Renal cortical epithelial cell (primary cell): ENCODE measurements around the gene TPCN1. TPM values are rescaled to one million over a fixed set of nuclear protein-coding genes. Genes with fewer than 3 reads are reported as not detected.

Experiments
- DNase-seq: peaks from one replicate; pipeline ENCODE4 v3.0.0-alpha.2; 2011; ENCODE audit warnings: low read depth
- total RNA-seq: library from RNA; depleted of rRNA; stranded (reverse); fragments of >200 nt; gene quantifications from 2 replicates; pipeline ENCODE4 v1.2.3, GENCODE V29; 2014

Gene TPCN1
- total RNA-seq, 1 donor from 2014 or later = 48.6 TPM

DNA sequence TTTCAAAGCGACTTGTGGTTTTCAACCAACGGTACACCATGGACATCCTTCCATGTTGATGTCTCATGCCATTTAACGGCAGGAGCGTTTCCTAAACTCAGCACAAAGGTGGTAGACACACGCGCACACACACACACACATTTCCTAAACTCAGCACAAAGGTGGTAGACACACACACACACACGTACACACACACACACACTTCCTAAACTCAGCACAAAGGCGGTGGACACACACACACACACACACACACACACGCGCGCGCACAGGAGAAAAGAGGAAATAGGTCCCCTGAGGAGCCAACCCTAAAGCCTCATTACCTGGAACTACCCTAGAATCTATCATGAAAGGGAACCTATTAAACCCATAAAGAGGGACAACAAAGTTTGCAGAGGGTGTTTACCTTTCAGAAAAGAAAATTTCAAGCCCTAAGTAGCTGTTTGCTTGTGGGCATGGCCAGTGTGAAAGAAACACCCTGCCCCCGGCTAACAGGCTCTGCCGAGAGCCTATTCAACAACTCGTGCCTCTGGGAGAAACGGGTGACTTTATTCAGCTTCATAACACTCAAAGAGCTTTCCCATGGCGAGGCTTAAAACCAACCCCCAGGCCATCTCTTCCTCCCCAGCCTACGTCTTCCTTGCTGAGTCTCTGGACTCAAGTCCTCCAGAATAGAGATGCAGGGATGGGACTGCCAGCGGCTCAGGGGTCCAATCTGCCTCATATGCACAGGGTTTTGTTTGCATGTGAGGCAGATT is 81.8 kb downstream of the TPCN1 start:
- DNase-seq = no peak

- no peak for DNase-seq
These were observed 84.1 kb downstream of the TPCN1 start for GRCh38 chr12:113305281-113305856.

- no peak for DNase-seq
These were observed 85.1 kb downstream of the TPCN1 start for GRCh38 chr12:113306382-113306781.

DNA sequence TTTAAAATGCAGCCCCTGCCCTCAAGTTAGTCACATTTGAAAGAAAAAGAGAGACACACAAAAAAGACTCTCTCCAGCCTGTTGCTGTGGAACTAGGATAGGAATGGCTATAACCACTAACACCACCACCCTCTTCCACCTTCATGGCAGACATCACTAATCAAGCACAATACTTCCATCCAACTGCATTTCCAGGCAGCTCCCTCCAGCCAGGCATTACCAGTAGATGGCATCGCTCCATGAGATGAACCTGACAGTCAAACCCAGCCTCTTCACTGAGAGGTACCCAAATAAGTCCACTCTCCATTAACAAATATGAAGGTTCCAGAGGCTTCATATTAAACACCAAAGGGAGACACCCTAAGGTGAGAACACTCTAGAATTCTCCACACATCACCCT is 89.2 kb downstream of the TPCN1 start:
- DNase-seq = peak; percentile 9

DNA sequence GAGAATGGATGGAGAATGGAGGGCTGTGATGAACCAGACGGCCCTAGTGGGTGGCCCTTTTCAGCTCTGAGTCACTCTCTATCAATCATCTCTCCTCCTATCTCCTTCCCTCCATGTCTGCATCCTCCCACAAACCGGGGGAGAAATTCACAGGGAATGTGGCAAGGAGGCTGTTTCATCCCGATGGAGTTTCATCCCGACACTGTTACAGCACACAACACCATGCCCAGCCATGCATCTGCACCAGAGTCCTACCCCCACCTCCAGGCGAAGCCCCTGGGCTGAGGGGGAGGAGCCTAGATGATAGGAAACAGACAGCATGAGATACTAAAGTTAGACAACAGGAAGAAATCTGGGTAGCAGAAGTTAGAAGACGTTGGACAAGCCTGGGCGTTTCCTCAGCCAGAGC is 92.9 kb downstream of the TPCN1 start:
- no peak for DNase-seq

DNA sequence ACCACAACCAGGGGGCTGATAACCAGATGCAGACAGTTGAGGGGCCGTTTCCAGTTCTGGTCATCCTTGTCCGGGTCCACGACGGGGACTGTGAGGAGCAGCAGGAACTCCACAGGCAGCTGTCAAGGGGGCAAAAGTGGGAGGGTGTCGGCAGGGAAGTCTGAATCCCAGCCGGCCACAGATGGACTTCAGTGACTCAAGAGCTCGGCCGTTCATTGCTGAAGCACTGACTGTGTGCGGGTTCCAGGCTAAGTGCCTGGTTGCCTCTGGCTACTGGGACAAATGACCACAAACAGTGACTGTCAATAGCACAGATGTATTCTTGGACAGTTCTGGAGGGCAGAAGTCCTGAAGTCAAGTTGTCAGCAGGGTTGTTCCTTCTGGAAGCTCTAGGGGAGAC is 94.1 kb downstream of the TPCN1 start:
- DNase-seq = no peak

DNA sequence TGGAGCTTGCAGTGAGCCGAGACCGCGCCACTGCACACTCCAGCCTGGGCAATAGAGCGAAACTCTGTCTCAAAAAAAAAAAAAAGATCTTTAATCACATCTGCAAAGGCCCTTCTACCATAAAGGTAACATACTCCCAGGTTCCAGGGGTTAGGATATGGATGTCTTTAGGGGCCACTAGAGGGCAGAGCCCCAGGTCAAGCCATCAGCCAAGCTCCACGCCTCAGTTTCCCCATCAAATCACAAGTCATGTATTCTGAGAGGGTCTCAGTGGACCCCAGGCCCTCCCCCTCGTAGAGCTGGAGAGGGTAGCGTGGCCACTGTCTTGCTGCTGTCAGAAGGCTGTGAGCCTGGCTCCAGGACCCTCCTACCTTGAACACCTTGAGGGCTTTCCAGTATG is 94.9 kb downstream of the TPCN1 start:
- DNase-seq = no peak

DNA sequence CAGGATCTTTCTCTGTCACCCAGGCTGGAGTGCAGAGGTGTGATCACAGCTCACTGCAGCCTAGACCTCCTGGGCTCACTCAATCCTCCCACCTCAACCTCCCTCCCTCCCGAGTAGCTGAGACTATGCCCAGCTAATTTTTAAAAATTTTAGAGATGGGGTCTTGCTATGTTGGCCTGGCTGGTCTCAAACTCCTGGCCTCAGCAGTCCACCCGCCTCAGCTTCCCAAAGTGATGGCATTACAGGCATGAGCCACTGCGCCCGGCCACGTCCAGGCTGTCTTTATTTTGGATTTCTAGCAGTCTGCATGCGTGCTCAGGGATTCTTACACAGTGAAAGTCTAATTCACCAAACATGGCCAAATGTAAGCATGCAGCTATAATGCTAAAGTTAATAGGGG is 95.9 kb downstream of the TPCN1 start:
- DNase-seq = no peak

DNA sequence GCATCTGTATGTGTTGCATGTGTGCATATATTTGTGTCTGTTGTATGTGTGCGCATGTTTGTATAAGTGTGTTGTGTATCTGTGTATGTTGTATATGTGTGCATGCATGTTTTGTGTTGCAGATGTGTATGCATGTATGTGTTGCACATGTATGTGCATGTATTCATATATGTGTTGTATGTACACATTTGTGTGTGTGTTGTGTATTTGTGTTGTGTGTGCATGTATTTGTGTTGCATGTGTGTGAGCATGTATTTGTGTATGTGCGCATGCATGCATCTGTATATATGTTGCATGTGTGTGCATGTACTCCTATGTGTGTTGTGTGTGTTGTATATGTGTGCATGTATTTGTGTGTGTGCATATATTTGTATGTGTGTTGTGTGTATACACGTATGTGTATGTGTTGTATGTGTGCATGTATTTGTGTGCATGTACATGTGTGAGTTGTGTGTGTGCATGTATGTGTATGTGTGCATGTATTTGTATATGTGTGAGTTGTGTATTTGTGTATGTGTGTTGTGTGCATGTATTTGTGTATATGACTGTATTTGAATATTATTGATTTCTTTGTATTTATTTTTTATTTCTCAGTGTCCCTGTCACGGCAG is 96.9 kb downstream of the TPCN1 start:
- no peak for DNase-seq

- DNase-seq = no peak
These were observed 97.8 kb downstream of the TPCN1 start for GRCh38 chr12:113318900-113319628.

- DNase-seq = no peak
These were observed 99.1 kb downstream of the TPCN1 start for GRCh38 chr12:113320401-113320800.

- DNase-seq = peak; percentile 43
These were observed 101.1 kb downstream of the TPCN1 start for GRCh38 chr12:113322343-113322742.

DNA sequence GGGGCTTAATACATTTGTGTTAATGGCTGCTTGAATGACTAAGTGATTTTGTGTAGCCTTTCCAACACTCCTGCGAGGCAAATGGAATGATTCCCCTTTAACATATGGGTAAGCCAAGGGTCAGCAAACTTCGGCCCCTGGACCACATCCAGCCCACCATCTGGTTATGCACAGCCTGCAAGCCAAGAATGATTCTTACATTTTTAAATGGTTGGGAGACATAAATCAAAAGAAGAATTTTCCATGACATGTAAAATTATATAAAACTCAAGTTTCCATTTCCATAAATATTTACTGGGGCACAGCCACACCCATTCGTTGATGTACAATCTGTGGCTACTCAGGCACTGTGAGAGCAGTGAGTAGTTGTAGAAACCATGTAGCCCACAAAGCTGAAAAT is 104.7 kb downstream of the TPCN1 start:
- DNase-seq = no peak

GRCh38 chr12:113326775-113327395 is 105.6 kb downstream of the TPCN1 start:
- DNase-seq = no peak

DNA sequence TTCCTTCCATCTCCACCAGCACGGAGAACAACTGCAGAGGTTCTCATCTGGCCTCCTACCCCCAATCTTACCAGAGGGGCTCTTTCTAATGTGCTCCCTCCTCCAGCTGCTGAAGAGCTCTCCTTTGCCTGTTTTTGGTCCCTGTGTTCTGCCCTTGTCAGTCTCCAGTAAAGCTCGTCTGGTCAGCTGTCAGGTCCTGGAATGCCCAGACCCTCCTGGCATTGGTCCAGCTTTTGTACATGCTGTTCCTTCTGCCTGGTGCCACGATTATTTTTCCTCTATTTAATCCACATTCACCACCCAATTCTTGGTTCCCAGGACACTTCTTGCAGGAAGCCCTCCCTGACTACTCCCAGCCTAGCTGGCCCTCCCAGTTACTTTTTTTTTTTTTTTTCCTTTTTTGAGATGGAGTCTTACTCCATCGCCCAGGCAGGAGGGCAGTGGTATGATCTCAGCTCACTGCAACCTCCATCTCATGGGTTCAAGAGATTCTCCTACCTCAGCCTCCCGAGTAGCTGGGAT is 107.2 kb downstream of the TPCN1 start:
- no peak for DNase-seq

DNA sequence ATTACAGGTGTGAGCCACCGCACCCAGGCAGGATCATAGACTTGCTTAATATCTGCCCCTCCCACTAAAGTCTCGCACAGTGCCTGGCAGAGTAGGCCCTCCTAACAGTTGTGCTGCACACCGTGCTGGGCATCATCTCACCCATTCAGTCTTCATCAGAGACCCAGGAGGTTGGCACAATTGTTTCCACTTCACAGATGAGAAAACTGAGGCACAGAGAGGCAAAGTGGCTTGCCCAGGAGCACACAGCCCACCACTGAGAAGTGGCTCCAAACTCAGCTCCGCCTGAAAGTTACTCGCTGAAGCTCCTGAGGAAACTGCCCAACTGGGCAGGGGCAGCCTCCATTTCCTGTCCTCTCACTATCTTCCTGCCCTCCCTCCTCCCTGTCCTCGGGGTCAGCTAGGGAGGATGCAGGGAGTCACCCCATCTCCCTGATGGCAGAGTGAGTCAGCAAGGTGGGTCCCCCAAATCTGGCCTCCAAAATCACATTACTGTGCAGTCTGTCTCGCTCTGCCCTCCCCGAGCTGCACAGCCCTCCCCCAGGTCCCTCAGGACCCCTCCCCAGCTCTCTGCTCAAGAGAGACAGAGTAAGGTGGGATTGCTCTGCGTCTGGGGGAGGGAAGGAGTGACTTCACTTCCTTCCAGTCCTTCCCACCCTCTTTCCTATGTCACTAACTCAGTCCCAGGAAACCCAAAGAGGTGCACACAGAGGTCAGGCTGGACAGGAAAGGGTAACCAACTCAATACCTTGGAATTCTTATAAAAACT is 107.9 kb downstream of the TPCN1 start:
- DNase-seq = no peak

DNA sequence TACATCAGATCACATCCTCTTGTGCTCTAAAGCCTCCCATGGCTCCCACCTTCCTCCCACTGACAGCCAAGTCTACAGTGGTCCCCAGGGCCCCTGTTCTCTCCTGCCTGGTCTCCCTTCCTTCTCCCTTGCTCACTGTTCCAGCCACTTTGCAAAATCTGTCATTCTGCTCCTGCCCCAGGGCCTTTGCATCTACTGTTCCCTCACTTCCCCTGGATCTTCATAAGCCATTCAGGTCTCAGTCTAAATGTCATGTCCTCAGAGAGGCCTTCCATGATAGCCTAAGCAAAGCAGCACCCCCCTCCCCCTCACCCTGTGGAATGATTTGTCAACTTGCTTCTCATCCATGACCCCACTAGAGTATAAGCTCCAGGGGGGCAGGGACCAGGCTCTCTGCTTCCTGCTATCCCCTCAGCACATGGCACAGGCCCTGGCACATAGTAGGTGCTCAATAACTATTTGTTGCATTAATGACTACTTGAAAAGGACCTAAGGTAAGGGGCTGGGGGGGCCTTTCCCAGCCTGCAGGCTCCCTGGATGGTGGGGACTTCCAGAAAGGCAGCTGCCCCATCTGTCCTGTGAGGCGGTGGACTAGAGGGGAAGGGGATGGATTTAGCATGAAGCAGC is 108.6 kb downstream of the TPCN1 start:
- no peak for DNase-seq

GRCh38 chr12:113330505-113330904 is 109.2 kb downstream of the TPCN1 start:
- no peak for DNase-seq

DNA sequence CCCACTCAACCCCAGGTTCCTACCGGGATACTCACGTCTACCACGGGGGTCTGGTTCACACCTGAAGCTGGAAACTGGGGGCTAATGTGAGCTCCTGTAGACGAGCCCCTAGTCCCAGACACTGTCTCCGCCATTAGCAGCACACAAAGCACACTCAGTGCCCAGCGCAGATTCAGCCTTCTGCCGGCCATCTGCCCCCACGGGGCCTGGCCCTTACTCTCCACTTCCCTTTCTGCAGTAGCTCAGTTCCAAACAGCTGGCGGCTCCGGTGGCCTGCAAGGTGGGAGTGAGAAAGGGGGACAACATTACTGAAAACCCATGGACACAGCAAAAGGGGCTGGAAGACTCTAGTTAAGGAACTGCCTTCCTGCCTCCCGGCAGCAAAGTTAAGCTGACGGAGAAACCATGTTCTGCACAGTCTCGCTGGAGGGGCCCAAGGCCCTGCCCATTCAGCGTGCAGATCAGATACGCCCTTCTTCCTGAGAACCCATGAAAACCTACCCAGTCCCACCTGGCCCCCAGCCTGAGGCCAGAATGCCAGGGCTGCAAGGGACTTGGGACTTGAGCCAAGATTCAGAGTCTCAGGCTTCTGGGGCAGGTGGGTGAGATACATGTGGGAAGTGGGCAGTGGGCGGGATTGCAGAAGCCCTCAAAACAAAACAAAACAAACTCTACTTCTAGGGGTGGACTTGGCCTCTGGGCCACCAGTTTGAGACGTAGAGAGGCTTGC is 111.6 kb downstream of the TPCN1 start:
- no peak for DNase-seq

- DNase-seq = no peak
These were observed 112.1 kb downstream of the TPCN1 start for GRCh38 chr12:113333418-113333750.
